SKM-1 (cell line): ENCODE results near the gene PIEZO1.
"Not testable (repeated sequence)": the region's sequence is repeated elsewhere in the genome, so short reads cannot be mapped to it uniquely, and the experiment has no call there.

Source experiments
- DNase-seq: peaks from one replicate; lab custom pipeline; 2025; ENCODE audit not compliant: unreplicated experiment; lab: John Stamatoyannopoulos, UW

The PIEZO1 gene

GRCh38 chr16:88805887-88806393 lies 20.9 kb upstream of the PIEZO1 start:
- DNase-seq = no peak

- DNase-seq = no peak
Measured at GRCh38 chr16:88805340-88805715, 20.3 kb upstream of the PIEZO1 start.

GRCh38 chr16:88804552-88805339 lies 19.7 kb upstream of the PIEZO1 start:
- DNase-seq = no peak

GRCh38 chr16:88804173-88804551 lies 19.1 kb upstream of the PIEZO1 start:
- no peak for DNase-seq

- DNase-seq = peak; percentile 75
Measured at GRCh38 chr16:88803264-88803987, 18.4 kb upstream of the PIEZO1 start, which contains the start of gene CDT1. CDT1 (plus strand) TSS chr16:88803789; CDS start chr16:88803832, 43 bp downstream.

- no peak for DNase-seq
Measured at GRCh38 chr16:88800277-88800592, 15.2 kb upstream of the PIEZO1 start.

GRCh38 chr16:88799569-88800276 lies 14.7 kb upstream of the PIEZO1 start:
- peak; percentile 28 for DNase-seq

- DNase-seq = no peak
Measured at GRCh38 chr16:88798772-88799455, 13.9 kb upstream of the PIEZO1 start.

- DNase-seq = no peak
Measured at GRCh38 chr16:88798073-88798472, 13.1 kb upstream of the PIEZO1 start.

- no peak for DNase-seq
Measured at GRCh38 chr16:88796278-88796677, 11.3 kb upstream of the PIEZO1 start.

GRCh38 chr16:88793251-88793954 lies 8.4 kb upstream of the PIEZO1 start:
- DNase-seq = no peak

- no peak for DNase-seq
Measured at GRCh38 chr16:88792668-88793250, 7.7 kb upstream of the PIEZO1 start.

GRCh38 chr16:88792078-88792550 lies 7.1 kb upstream of the PIEZO1 start:
- no peak for DNase-seq

- peak; percentile 66 for DNase-seq
Measured at GRCh38 chr16:88790312-88791211, 5.5 kb upstream of the PIEZO1 start.

GRCh38 chr16:88789594-88789993 lies 4.6 kb upstream of the PIEZO1 start:
- peak; percentile 29 for DNase-seq

GRCh38 chr16:88788749-88789148 lies 3.7 kb upstream of the PIEZO1 start:
- DNase-seq = not testable (repeated sequence)

- DNase-seq = no peak
Measured at GRCh38 chr16:88787579-88788314, 2.7 kb upstream of the PIEZO1 start.

GRCh38 chr16:88784856-88785105 lies 239 bp downstream of the PIEZO1 start:
- DNase-seq = no peak
